Epithelial cell of proximal tubule (primary cell): Measurements from ENCODE around the gene CYB5R4. TPM values are rescaled to one million over a fixed set of nuclear protein-coding genes. Genes with fewer than 3 reads are reported as not detected.

ENCODE experiments used
- DNase-seq: peaks from one replicate; pipeline ENCODE4 v3.0.0-alpha.2; 2011; ENCODE audit warnings: low read depth
- H3K4me3 ChIP-seq: 2 replicates; pipeline ENCODE4 v1.5.1; 2011; ENCODE audit warnings: low read depth, mild to moderate bottlenecking, low read length
- total RNA-seq: library from RNA; depleted of rRNA; stranded (reverse); fragments of >200 nt; gene quantifications from 2 replicates; pipeline ENCODE4 v1.2.3, GENCODE V29; 2015
- TF ChIP-seq, protein P1 (sequence below): conservative IDR thresholded peaks from 2 replicates; pipeline ENCODE4 v1.5.1; 2012; ENCODE audit warnings: low read depth, mild to moderate bottlenecking, low read length

CYB5R4 gene
- total RNA-seq = 8.2 and 11.3 TPM in 2 replicates

DNA sequence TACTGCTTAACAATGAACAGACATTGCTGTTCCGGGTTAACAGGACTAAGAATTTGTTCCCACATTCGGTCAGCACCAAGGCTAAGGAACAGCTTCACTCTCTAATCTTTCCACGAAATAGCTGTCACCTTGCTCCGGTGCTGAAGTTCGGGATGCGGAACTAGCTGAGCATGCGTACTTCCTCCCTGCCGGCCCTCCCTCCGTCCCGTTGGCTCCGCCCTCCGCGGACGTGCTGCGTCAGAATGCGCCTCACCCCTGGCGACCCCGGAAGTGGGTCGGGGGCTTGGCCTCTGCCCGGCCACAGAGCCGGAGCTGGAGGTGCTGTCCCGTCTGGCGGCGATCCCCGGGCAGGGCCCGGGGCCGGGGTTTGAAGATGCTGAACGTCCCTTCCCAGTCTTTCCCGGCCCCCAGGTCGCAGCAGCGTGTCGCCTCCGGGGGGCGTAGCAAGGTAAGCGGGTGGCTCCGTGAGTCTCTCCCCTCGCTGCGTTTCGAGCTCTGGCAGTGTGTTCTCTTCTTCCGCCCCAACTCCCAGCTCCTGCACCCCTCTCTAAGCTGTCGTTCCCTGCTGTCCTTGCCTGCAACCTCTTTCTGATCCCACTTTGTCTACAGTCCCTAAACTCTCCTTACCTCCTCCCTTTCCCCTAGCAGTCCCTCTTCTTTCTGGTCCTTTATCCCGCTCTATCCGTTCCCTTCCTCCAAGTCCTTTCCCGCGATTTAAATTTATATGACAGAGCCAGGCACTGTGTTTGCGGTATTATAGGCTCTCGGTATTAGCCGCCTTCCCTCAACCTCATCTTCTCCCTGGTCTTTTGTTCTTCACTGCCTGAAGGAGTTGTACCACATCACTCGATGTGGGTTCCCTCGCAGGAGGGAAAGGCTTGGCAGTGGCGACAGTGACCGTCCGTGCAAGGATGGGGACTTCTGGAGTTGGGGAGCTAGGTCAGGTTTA, at the start of gene CYB5R4:
TSS of gene CYB5R4 (plus strand) at position 280 of the 949 bp plus-strand sequence. CDS start at position 374, 94 bp downstream.
- TF ChIP-seq, protein P1, sequence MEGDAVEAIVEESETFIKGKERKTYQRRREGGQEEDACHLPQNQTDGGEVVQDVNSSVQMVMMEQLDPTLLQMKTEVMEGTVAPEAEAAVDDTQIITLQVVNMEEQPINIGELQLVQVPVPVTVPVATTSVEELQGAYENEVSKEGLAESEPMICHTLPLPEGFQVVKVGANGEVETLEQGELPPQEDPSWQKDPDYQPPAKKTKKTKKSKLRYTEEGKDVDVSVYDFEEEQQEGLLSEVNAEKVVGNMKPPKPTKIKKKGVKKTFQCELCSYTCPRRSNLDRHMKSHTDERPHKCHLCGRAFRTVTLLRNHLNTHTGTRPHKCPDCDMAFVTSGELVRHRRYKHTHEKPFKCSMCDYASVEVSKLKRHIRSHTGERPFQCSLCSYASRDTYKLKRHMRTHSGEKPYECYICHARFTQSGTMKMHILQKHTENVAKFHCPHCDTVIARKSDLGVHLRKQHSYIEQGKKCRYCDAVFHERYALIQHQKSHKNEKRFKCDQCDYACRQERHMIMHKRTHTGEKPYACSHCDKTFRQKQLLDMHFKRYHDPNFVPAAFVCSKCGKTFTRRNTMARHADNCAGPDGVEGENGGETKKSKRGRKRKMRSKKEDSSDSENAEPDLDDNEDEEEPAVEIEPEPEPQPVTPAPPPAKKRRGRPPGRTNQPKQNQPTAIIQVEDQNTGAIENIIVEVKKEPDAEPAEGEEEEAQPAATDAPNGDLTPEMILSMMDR = peak; percentile 54
- DNase-seq = peak; percentile 71
- peak within 1 kb of the TSS; percentile 91 for H3K4me3 ChIP-seq

DNA sequence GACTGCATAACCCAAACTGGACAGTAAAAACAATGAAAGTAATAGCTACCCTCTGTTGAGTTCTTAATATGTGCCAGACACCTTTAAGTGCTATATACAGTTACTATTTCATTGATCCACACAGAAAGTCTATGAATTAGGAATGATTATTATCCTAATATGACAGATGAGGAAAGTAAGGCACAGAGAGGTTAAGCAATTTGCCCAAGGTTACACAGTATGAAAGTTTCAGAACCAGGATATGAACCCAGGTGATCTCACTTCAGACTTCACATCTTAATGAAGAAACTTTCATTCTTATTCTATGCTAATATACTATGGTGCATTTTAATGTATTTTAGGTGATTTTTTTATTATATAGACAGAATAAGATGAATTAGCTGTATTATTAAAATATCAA, 46.9 kb upstream of the CYB5R4 start:
- no peak overlapping the region for H3K4me3 ChIP-seq
- TF ChIP-seq, protein P1 = no peak
- no peak for DNase-seq

DNA sequence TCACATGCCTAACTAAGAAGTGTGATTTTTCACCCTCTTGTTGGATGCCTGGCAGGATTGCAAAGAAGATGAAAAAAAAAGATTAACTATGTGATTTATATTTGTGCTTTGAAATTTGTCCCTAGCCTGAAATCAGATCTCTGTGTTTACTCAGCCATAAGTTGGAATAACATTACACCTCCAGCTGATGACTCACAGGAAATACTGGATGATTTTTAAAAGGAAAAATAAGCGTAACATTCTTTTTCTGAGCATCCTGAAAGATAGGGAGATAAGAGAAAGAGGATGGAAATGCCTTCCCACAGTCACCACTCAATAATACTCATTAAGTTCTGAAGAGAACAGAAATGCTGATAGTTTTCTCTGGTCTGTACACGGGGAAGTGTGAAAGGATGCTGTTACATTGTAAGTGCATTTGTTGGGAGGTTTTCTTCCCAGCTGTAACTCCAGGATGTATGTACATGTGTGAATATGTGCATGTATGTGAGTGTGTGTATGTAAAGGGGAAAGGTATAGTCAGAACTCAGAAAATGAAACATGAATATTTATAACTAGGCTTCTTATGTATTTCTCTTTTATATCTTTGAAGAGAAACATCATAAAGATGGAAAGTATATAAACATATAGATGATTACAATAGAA, 43.7 kb upstream of the CYB5R4 start:
- DNase-seq = no peak

GRCh38 chr6:83822629-83823169, 36.8 kb upstream of the CYB5R4 start:
- H3K4me3 ChIP-seq = no peak overlapping the region
- TF ChIP-seq, protein P1 = no peak
- DNase-seq = no peak

More for the DNA sequence above, 43.7 kb upstream of the CYB5R4 start:
- H3K4me3 ChIP-seq = no peak overlapping the region
- TF ChIP-seq, protein P1 = no peak

- DNase-seq = no peak
- no peak overlapping the region for H3K4me3 ChIP-seq
- TF ChIP-seq, protein P1 = no peak
Measured at GRCh38 chr6:83824388-83824801, 35.1 kb upstream of the CYB5R4 start.

GRCh38 chr6:83824831-83825230, 34.7 kb upstream of the CYB5R4 start:
- no peak for DNase-seq
- TF ChIP-seq, protein P1 = no peak
- no peak overlapping the region for H3K4me3 ChIP-seq
